ENCODE results near the gene FBRS.
"Not testable (repeated sequence)": the region's sequence is repeated elsewhere in the genome, so short reads cannot be mapped to it uniquely, and the experiment has no call there.

Gene FBRS

DNA sequence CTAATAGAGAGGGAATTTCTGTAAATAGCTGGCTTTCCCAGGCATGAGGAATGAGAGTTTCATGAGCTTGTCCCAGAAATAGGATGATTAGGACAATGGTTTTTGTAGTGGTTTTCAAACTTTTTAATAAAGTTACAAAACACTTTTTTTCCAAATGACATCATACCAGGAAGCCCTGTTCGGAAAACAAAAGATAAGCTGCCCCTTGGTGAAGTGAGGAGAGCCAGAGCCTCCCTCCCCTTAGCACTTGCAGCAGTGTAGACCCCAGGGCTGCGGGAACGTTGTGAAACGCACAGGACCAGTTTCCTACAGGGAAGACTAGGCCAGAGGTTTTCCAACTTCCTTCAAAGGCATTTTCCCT lies 7.6 kb downstream of the FBRS start:
- DNase-seq = no peak

DNA sequence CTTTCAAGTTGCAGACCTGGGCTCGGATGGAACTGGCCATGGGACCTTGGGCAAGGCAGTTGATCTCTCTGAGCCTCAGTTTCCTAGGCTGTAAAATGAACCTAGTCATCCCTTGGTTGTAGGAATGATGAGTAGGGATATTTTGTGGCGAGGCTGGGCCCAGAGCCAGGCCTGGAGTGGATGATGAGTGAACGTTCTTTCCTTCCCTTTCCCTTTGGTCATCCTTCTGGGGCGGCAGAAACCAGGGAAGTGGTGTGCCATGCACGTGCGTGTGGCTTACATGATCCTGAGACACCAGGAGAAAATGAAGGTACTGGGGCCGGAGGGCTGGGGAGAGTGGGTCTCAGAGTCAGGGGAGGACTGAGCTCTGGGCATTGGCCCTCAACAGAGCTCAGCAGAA lies 8.4 kb downstream of the FBRS start:
- DNase-seq = no peak

DNA sequence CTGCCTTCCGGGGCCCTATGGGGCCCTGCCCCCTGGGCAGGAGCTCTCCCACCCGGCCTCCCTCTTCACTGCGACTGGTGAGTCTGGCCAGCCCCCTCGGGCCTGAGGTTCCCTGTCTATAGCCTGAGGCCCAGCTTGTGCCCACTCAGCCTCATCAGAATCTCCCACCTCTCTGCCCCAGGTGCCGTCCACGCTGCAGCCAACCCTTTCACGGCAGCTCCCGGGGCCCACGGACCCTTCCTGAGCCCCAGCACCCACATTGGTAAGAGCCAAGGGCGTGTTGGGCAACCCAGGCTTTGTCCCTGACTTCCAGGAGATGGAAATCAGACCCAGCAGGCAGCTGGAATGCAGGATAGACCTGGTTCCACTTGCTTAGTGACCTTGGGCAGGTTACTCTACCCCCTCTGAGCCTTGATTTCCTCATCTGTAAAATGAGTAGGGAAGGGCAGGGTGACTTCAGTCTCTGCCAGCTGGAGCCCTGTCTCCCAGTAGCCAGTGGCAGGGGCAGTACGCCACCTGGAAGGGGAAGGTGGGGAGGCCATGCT lies 9.2 kb downstream of the FBRS start:
- no peak for DNase-seq

DNA sequence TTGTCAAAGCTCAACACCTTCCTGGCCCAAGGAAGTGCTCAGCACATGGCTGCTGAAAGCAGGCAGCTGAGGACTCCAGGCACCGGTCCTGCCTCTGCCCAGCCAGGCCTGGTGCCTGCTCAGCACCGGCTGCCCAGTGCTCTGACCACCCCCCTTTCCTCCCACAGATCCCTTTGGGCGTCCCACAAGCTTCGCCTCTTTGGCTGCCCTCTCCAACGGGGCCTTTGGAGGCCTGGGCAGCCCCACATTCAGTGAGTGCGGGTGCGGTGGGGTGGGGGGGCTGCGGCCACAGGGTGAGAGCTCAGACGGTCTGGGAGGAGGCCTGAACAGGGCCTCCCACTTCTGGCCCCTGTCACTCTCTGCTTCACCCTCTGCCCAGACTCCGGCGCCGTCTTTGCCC lies 10.2 kb downstream of the FBRS start:
- DNase-seq = no peak

DNA sequence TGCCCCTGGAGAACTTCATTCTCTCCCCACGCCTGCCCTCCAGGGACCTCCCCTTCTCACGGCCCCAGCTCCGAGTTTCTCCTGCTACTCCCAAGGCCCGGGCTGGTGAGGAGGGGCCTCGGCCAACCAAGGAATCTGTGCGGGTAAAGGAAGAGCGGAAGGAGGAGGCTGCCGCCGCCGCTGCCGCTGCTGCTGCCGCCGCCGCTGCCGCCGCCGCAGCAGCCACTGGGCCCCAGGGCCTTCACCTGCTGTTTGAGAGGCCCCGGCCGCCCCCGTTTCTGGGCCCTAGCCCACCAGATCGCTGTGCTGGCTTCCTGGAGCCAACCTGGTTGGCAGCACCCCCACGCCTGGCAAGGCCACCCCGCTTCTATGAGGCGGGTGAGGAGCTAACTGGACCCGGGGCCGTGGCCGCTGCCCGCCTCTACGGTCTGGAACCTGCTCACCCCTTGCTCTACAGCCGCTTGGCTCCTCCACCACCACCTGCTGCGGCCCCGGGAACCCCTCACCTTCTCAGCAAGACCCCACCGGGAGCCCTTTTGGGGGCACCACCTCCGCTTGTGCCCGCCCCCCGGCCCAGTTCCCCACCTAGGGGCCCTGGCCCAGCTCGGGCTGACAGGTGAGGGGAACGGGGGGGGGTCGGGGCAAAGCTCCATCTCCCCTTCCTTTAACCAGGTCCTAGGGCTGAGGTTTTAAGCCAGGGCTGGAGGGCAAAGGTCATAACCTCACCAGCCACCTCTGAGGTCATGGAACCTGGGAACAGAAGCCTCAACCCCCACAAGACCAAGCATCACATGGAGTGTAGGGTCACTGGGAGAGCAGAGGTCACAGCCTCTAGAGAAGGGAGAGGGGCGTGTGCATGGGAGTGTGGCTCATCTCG lies 11.0 kb downstream of the FBRS start:
- no peak for DNase-seq

DNA sequence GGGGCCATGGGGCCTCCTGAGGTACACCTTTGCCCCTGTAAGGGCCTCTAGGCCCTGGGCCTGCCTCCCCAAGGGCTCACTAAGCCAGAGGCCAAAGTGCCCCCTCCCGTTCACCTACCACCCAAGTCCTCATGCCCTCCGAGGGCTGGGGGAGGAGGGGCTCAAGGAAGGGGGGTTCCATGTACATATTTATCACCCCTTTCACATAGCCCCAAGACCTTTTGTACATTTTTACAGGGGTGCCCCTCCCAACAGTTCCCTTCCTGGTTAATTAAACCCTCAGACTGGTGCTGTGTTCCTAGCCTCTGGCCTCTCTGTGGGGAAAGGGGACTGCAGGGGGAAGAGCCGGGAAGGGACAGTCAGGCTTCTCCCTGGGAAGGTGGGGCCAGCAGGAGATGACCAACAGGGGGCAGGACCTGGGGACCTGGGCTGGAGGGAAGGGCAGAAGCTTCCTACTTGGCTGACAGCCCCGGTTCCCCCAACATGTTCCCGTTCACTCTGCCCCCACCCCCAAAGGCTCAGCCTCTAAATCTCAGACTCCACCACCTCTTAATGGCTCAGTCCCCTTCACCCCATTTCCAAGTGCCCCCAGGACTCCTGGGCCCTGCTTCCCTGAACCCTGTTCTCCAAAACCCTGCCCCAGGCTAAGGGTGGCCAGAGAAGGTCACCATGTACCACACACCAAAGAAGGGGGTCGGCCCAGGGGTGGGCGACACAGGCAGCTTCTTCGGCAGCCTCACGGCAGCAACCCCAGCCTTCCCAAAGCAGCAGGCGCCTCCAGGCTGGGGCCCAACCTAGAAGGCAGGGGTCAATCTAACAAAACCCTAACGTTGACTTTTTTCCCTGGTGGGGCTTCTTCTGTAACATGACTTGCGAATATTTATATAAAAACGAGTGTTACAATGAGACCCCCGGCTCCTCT lies 11.9 kb downstream of the FBRS start:
- no peak for DNase-seq

DNA sequence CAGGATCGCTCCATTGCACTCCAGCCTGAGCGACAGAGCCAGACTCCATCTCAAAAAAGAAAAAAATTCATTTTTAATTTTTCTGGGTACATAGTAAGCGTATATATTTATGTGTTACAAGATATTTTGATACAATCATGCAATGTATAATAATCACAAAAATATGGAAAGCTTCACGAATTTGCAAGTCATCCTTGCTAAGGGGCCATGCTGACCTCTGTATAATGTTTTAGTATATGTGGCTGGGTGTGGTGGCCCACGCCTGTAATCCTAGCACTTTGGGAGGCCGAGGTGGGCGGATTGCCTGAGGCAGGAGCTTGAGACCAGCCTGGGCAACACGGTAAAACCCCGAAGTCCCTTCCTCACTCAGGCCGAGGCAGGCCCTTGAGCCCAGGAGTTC lies 16.9 kb downstream of the FBRS start:
- DNase-seq = no peak

DNA sequence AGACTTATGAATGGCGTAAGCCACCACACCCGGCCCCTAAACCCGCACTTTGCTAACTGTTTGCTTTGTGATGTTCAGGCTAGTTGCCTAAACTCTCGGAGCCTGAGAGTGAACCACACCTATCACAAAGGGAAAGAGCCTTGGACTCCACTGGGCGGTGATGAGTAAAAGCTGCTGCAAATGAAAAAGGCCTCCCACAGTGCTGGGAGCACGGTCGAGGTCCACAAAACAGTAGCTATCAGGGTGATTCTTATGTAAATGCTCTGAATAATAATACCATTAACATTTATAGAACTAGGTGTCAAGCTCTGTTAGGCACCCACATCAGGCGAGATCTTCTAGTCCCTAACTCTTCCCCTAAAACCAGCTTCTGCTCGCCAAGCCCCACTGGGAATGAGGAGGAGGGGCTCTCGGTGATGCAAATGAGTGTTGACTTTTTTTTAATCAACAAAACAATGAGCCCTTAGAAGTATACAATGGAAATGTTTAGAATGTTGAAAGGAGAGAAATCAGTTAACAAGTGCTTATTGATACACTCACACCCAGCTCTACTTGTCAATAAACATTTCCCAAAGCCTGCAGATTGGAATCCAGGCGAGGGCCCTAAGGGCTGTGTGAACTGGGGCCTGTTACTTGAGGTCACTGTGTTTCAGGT lies 19.8 kb downstream of the FBRS start:
- DNase-seq = no peak

DNA sequence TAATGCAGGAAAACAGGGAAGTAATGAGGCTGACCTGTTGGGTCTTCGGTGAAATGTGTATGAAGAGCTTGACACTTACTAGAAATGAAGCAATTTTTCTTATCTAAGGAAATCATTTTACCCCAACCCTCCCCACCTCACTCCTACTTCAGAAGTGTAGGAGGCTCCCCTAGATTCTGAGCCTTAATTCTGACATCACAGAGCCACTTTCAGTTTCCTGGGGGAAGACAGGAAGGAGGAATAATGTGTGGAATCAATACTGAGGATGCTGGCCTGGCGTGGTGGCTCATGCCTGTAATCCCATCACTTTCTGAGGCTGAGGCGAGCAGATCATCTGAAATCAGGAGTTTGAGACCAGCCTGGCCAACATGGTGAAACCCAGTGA lies 20.3 kb downstream of the FBRS start:
- no peak for DNase-seq

DNA sequence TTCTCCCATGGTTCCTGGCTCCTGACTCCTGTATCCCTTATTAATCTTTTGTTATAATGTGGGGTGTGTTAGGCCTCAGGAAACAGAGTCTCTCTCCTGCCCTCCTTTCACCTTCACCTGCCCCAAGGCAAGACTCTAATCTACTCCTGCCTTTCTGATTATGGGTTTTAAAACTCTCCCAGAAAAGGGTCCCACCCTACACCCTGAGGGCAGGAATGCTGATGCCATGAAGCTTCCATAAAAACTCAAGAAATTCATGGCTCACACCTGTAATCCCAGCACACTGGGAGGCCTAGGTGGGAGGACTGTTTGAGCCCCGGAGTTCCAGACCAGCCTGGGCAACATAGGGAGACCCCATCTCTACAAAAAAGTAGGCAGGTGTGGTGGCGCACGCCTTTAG lies 22.1 kb downstream of the FBRS start:
- no peak for DNase-seq

DNA sequence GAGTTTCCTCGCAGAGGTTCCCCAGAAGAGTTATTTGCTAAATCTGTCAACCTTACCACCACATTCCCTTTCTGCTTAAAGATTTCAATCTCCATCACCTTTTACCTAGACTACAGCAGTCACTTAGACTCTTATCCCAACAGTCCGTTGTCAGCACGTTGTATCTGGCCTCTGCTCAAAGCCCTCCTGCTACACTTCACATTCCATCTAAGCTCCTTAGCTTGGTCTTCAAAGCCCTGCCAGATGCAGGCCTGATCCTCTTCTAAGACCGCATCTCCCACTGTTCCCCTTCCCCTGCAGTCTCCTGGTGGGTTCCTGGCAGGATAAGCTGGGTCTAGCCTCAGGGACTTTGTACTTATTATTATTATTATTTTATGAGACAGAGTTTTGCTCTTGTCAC lies 30.5 kb downstream of the FBRS start:
- DNase-seq = no peak

DNA sequence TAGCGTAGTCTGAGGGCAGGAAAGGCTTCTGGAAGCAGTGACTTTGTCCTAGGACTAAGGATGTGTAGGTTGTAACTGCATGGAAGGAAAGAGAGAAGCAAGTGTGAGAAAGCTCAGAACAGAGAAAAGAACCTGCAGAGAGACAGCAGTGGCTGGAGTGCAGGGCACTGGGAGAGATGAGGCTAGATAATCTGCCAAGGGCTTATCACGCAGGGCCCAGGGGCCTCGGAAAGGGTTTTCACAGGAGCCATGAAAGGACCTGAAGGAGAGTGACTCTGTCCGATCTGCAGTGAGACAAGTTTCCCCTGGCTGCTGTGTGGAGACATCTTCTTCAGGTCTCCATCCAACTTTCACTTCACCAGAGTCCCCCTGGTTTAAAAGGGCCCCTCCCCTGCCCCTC lies 33.7 kb downstream of the FBRS start:
- no peak for DNase-seq

DNA sequence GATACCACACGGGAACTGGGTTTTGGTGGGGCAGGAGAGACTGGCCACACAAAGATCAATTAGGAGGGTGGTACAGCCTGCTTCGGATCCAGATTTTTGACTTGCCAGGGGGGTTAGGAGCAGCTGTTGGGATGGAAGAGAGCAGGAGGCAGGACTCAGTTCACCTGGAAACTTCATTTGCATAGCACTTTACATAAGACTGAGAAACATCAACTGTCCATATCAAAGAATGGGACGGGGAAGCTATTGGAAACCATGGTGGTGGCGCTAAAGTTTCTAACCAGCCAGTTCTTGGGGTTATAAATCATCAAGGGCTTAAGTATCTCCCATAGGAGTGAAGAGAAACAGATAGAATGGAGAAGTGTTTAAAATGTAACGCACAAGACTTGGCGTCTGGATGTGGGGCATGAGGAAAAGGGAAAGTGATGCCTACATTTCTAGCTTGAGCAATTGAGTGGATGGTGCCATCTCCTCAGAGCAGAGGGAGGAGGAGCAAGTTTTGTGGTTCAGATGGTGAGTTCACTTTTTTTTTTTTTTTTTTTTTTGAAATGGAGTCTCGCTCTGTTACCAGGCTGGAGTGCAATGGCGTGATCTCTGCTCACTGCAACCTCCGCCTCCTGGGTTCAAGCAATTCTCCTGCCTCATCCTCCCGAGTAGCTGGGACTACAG lies 34.3 kb downstream of the FBRS start:
- DNase-seq = no peak

DNA sequence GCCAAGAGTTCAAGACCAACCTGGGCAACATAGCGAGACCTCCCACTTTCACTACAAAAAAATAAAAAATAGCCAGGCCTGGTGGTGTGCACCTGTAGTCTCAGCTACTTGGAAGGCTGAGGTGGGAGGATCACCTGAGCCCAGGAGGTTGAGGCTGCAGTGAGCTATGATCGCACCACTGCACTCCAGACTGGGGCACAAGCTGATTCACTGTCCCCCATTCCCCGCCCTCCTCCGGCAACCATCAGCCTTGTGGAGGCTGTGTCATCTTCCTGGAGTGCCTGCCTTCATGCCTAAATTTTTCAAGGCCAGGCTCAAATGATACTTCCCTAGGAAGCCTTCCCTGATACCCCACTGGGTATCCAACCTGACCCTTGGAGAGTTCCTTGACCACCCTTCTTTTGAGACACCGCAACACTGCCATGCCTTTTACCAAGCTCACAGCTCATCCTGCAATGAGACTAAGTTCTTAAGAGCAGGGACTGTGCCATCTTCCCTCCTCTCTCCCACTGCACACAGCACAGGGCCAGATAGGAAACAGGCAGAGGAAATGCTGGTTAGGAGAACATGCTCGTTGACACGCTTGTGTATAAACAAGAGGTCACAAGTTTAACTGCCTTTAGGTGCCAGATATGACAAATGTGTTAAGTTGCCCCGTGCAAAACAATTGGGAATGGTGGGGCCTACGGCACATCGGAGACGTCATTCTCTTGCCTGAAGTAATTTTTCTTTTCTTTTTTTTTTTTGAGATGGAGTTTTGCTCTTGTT lies 36.9 kb downstream of the FBRS start:
- no peak for DNase-seq

DNA sequence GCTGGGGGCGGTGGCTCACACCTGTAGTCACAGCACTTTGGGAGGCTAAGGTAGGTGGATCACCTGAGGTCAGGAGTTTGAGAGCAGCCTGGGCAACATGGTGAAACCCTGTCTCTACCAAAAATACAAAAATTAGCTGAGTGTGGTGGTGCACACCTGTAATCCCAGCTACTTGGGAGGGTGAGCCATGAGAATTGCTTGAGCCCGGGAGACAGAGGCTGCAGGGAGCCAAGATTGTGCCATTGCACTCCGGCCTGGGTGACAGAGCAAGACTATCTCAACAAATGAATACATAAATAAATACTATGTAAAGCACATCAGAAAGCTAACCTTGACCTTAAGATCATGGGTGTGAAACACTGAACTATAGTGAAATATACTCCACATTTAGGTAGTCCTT lies 38.4 kb downstream of the FBRS start:
- not testable (repeated sequence) for DNase-seq

DNA sequence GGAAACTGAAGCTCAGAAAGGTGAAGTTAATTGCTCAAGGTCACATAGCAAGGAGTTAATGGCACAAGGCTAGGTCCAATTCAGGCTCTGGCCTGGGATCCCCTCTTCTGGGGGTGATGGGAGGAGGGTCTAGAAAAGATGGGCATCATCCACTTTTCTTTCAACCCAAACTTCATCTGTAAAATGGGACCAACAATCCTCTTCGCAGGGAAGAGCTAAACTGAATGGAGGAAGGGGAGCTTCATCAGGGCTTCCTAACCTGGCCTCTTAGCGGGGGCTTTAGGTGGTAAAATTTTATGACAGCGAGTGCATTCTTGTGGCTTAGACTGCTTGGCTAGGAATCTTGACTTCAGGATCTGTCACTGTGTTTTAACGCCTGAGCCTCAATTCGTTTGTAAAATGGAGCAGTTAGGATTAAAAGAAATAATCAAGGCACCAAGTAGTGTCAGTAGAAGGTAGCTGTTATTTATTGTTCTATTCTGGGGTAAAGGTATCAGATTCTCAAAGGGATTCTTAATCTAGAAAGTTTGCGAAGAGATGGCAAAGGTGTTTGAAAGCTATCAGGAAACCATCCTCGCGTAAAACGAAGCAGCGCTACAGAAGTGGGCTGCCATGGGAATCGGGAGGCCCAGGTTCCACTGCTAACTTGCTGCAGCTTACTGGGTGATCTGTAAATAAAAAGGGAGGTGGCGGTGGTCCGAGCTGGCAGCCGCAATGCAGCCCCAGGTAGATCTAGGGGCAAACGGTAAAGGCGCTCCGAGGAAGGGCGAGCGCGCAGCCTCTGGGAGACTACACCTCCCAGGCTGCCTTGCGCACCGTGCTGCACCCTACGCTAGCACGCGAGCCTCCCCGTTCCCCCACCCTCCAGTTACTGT lies 39.3 kb downstream of the FBRS start:
- DNase-seq = peak in 1 of 2 donors; percentile 98

DNA sequence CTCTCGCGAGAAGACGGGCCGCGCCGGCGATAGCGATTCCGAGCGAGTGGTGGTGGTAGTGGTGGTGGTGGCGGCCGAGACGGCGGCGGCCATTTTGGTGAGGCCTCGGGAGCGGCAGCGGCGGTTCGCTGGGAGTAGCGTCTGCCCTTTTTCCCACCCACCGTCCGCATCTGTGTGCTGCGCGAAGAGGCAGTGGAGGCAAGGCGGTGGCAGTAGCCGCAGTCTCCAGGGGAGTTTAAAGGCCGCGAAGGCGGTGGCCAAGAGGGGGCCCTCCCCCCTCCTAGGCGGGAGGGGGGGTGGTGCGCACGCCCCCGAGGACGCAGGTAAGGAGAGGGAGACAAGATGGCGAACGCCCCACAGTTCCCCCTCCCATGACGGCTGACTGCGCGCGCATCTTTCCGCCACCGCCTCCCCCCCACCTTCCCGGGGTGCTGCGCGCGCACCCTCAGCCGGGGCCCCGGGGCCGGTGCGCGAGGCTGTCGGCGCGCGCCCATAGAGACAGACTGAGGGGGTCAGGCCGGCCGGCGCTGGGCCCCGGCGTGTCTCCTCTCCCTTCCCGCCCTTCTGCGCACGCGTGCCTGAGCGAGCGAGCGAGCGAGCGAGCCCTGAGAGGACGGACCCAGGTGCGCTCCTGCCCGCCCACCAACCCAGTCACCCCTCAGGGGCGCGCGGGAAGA lies 40.0 kb downstream of the FBRS start:
- DNase-seq = peak; percentile 68 to 96

DNA sequence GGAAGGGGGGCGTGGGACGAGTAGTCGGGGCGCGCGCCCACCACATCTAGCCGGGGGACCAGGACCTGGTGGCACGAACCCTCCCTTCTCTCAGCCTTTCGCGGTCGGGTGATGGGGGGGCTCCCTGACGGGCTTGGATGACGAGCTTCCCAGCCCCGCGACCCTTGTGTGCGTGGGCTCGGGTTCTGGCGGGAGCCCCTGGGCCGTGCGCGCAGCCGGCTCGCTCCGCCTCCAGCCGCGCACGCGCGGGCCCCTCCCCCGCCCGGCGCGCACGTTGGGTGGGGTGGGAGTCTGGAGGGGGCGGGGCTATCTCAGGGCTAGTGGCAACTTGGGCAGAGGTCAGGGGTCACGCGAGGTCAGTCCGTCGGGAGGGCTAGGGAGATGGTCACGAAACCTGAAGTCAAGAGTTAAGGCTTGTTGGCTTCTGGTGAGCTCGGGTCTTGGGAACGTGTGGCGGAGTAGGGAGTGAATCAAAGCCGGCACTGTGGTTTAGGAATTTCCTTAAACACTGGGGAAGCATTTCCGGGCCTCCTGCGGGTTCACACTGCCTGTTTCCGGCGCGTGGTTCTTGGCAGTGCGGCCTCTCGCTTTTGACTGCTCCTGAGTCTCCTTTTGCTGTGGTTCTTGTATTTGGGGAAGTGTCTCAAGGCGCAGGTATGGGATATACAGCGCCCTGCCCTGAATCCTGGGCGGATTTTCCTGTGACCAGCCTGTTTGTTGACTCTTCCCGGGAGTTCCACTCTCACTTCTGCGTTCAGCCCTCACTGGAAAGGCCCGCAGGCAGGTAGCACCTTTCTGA lies 40.8 kb downstream of the FBRS start, which contains the start of gene SRCAP:
Gene SRCAP (plus strand): TSS at position 356 of the 799 bp plus-strand sequence. CDS start 1,654 bp downstream, outside the sequence.
- DNase-seq = peak; percentile 71 to 78

DNA sequence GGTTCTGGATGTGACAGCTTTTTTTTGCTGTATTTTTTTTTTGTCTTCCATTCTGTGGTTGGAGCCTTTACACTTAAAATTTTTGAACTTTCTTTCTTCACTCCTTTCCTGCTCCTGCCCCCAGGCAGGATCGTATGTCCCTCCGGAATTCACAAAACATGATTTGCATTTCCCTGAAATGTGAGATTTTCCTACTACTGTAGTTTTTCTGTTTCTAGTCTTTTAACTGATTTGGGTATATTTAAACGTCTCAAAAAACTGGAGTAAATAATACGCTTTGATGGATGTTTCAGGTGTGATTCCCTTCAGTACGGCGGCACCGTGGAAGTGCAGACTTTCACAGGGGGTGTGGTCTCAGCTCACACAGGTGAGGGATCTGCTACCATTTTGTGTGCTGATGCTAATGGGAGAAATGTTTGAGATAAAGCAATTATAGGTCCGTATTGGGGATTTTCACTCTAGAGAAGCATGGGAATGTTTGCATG lies 41.4 kb downstream of the FBRS start:
- DNase-seq = no peak
